GF-D8 (cell line): ENCODE results near the gene MUC5B.
"Not testable (repeated sequence)": the region's sequence is repeated elsewhere in the genome, so short reads cannot be mapped to it uniquely, and the experiment has no call there.

Source experiments
- DNase-seq: peaks from one replicate; lab custom pipeline; 2025; lab: John Stamatoyannopoulos, UW

MUC5B gene, protein sequence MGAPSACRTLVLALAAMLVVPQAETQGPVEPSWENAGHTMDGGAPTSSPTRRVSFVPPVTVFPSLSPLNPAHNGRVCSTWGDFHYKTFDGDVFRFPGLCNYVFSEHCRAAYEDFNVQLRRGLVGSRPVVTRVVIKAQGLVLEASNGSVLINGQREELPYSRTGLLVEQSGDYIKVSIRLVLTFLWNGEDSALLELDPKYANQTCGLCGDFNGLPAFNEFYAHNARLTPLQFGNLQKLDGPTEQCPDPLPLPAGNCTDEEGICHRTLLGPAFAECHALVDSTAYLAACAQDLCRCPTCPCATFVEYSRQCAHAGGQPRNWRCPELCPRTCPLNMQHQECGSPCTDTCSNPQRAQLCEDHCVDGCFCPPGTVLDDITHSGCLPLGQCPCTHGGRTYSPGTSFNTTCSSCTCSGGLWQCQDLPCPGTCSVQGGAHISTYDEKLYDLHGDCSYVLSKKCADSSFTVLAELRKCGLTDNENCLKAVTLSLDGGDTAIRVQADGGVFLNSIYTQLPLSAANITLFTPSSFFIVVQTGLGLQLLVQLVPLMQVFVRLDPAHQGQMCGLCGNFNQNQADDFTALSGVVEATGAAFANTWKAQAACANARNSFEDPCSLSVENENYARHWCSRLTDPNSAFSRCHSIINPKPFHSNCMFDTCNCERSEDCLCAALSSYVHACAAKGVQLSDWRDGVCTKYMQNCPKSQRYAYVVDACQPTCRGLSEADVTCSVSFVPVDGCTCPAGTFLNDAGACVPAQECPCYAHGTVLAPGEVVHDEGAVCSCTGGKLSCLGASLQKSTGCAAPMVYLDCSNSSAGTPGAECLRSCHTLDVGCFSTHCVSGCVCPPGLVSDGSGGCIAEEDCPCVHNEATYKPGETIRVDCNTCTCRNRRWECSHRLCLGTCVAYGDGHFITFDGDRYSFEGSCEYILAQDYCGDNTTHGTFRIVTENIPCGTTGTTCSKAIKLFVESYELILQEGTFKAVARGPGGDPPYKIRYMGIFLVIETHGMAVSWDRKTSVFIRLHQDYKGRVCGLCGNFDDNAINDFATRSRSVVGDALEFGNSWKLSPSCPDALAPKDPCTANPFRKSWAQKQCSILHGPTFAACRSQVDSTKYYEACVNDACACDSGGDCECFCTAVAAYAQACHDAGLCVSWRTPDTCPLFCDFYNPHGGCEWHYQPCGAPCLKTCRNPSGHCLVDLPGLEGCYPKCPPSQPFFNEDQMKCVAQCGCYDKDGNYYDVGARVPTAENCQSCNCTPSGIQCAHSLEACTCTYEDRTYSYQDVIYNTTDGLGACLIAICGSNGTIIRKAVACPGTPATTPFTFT (N-terminal part only)

DNA sequence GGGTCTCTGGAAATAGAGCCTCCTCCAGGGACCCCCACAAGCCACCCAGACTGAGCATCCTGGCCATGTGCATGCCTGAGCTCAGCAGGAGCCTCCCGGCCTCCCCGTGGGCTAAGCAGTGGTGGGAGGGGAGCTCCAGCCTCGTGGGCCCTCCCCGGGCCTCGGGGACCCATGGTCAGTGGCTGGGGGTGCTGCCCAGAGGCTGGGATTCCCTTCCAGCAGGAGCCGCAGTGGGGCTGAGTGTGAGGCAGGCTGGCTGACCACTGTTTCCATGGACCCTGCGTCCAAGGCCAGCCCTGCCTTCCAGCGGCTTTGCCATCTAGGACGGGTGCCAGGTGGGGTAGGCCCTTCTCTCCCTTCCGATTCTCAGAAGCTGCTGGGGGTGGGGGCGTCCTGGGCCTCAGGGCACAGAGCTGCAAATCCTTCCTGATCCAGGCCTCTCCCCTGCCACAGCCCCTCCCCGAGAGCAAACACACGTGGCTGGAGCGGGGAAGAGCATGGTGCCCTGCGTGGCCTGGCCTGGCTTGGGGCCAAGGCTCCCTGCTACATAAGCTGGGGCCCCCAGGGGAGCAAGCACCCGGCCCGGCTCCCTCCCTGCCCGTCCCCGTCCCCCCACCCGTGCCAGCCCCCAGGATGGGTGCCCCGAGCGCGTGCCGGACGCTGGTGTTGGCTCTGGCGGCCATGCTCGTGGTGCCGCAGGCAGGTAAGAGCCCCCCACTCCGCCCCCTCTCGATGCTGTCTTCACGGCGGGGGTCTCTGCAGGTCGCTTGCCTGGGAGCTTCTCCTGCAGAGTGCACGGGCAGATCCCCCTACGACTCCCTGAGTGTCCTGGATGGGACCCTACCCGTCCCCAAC, at the start of gene MUC5B:
MUC5B (plus strand) TSS at position 576 of the 855 bp plus-strand sequence; CDS start at position 634, 58 bp downstream.
- DNase-seq, result no peak

DNA sequence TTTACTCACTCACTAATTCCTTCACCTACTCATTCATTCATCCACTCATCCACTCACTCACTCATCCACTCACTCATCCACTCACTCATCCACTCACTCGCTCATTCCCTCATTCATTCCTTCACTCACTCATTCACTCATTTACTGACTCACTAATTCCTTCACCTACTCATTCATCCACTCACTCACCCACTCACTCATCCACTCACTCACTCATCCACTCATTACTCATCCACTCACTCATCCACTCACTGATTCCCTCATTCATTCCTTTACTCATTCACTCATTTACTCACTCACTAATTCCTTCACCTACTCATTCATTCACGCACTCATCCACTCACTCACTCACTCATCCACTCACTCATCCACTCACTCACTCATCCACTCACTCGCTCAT, 49.5 kb upstream of the MUC5B start:
- not testable (repeated sequence) for DNase-seq

DNA sequence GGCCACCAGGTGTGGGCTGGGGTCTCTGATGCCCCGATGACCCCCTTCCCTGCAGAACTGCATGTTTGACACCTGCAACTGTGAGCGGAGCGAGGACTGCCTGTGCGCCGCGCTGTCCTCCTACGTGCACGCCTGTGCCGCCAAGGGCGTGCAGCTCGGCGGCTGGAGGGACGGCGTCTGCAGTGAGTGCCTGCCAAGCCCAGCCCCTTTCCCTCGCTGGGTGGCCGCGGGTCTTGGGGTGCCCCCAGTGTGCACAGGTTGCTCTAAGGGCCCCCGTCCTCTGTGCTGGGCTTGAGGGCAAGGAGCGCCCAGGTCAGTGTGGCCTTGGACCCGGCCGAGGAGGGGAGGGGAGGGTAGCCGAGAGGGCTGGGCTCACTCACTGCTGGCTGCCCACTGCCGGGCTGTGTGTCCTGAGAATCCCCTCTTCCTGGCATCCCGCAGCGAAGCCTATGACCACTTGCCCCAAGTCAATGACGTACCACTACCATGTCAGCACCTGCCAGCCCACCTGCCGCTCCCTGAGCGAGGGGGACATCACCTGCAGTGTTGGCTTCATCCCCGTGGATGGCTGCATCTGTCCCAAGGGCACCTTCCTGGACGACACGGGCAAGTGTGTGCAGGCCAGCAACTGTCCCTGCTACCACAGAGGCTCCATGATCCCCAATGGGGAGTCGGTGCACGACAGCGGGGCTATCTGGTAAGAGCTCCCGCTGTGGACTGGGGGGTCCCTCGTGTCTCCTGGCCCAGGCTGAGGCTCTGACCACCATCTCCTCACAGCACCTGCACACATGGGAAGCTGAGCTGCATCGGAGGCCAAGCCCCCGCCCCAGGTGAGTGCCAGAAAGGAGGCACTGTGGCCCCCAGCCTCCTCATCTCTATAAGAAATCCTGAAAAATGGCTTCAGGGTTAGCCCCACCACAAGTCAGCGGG, 48.2 kb upstream of the MUC5B start:
- DNase-seq, result no peak

DNA sequence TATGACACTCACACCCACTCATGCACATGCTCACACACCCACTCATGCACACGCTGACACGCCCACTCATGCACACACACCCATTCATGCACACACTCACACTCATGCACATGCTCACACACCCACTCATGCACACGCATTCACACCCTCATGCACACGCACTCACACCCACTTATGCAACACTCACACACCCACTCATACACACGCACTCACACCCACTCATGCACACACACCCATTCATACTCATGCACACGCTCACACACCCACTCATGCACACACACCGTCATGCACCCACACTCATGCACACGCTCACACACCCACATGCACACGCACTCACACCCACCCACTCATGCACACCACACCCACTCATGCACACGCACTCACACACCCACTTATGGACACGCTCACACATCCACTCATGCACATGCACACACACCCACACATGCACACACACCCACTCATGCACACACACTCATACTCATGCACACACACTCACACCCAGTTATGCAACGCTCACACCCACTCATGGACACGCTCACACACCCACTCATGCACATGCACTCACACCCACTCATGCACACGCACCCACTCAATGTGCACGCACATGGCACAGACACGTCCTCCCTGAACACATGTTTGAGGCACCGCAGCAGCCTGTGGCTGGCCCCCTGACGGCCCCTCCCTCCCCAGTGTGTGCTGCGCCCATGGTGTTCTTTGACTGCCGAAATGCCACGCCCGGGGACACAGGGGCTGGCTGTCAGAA, 47.2 kb upstream of the MUC5B start:
- no peak for DNase-seq

DNA sequence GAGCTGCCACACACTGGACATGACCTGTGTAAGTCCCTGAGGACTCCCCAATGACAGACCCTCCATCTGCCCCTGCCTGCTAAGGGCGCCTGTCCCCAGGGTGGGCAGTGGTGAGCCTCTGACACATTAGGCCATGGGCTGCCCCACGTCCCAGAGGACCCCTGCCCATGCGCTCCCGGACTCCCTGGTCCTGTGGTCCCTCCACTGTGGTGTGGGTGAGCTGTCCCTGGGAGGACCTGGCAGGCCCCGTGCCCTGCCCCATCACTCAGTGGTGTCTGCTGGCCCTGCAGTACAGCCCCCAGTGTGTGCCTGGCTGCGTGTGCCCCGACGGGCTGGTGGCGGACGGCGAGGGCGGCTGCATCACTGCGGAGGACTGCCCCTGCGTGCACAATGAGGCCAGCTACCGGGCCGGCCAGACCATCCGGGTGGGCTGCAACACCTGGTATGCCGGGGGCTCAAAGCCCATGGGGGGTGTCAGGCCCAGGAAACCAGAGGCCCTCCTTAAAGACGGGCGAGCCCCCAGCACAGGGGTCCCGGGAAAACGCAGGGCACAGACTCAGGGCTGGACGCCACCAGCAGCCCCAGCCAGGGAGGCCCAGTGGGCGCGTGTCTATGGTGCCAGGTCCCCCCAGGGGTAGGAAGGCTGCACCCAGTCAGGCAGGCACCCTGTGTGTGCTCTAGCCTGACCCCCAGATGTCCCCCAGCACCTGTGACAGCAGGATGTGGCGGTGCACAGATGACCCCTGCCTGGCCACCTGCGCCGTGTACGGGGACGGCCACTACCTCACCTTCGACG, 46.4 kb upstream of the MUC5B start:
- DNase-seq, result no peak

DNA sequence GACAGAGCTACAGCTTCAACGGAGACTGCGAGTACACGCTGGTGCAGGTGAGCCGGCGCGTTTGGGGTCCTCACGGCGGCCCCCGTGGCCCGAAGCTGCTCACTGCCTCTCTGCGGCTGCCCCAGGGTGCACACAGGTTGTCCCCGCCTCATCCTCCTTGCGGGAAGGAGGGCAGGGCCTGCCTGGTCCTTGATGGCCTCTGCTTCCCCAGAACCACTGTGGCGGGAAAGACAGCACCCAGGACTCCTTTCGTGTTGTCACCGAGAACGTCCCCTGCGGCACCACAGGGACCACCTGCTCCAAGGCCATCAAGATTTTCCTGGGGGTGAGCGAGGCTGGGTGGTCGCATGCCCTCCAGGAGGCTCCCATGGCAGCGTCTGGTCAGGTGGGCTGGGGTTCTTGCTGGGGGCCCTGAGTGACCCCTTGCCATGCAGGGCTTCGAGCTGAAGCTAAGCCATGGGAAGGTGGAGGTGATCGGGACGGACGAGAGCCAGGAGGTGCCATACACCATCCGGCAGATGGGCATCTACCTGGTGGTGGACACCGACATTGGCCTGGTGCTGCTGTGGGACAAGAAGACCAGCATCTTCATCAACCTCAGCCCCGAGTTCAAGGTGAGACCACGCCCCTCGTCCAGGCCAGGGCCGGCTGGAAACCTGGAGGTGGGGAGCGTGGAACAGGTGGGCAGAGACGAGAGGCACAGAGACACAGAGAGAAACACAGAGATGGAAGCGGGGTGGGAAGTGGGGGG, 45.7 kb upstream of the MUC5B start:
- no peak for DNase-seq

DNA sequence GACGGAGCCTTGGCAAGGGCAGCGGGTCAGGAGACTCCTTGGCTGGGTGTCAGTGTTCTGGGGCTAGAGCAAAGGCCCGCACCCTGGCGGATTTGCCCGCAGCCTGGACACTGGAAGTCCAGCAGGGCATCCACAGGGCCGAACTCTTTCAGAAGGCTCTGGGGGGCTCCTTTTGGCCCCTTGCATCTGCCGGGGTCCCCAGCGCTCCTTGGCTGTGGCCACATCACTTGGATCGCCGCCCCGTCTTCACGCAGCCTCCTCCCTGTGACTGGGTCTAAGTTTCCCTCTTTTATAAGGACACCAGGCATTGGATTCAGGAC, 45.1 kb upstream of the MUC5B start:
- DNase-seq, result no peak

DNA sequence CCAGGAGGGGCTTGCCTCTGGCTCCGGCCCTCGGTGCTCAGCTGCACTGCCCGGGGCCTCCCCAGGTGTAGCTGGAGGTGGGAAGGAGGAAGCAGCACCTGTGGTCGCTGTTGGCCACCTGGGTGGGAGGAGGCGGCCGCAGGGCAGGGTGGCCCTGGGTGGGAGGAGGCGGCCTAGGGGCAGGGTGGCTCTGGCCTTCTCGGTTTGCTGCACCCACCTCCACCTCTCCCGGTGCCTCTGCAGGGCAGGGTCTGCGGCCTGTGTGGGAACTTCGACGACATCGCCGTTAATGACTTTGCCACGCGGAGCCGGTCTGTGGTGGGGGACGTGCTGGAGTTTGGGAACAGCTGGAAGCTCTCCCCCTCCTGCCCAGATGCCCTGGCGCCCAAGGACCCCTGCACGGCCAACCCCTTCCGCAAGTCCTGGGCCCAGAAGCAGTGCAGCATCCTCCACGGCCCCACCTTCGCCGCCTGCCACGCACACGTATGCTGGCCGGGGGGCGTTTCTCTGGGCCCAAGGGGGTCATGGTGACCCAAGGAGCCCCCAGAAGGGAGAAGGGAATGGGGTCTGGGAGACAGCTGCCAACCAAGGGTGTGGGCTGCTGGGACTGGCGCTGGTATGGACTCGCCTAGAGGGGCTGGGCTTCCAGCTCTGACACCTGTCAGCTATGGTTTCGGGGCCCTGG, 44.5 kb upstream of the MUC5B start:
- DNase-seq, result no peak

DNA sequence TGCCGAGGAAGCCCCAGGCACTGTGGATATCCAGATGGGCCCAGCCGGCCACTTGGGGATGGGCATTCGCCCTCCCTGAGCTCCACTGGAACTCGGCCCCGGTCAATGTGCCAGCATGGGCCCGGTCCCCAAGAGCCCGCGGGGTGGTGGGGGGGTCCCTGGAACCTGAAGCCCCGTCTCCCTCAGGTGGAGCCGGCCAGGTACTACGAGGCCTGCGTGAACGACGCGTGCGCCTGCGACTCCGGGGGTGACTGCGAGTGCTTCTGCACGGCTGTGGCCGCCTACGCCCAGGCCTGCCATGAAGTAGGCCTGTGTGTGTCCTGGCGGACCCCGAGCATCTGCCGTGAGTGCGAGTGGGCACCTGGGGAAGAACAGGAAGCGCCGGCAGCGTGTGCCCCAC, 44.0 kb upstream of the MUC5B start:
- DNase-seq, result no peak

DNA sequence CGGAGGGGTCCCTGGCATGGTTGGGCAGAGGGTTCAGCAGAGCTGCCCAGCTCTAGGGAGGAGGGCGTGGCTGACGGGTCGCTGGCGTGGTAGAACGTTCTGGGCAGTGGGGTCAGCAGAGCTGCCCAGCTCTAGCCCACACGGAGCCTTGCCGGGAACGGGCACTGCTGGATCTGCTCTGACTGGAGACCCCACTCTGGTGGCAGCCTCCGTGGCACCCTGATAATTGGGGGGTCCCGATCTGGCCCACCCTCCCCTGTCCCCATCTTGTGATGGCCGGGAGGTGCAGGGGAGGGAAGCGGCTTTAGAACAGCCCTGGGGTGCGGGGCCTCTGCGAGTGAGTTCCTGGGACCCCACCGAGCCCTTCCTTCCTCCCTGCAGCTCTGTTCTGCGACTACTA, 43.2 kb upstream of the MUC5B start:
- DNase-seq, result no peak

DNA sequence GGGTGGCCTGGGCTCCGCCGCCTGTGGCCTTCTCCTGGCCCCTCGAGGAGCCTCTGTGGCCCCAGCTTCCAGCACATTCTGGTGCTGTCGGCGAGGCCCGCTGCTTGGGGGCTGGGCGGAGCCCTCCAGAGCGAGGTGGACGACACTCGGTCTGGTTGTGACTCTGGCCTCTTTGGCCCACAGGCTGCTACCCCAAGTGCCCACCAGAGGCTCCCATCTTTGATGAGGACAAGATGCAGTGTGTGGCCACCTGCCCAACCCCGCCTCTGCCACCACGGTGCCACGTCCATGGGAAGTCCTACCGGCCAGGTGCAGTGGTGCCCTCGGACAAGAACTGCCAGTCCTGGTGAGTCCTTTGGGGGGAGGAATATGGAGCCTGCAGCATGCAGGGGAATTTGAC, 42.7 kb upstream of the MUC5B start:
- DNase-seq, result no peak

DNA sequence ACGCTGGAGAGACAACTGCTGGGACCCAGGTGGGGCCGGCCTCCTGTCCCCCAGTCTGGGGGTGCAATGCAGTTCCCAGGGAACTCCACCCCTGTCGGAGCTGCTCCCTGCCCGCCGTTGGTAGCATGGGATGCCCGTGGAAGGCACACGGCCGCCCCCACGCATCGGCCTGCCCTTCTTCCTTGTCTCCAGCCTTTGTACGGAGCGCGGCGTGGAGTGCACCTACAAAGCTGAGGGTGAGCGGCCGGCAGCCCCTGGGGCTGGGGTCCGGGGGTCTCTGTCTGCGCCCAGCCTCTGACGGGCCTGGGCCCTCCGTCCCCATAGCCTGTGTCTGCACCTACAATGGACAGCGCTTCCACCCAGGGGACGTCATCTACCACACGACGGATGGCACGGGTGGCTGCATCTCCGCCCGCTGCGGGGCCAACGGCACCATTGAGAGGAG, 41.9 kb upstream of the MUC5B start:
- DNase-seq, result no peak

DNA sequence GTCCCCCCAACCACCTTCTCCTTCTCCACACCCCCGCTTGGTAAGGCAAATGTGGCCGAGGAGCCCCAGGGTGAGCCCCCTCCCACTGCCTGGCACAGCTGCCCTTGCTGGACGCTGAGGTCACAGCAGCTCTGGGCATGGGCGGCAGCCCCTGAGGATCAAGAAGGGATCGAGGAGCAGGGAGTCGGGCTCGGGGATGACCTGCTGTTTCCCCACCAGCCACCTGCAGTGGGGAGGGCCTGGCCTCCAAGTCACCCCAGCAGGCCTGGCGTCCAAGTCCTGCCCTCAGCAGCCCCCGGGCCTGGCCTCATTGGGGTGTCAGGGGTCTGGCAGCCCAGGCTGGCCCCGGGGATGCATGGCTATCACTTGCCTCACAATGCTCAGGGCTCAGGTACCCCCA, 41.4 kb upstream of the MUC5B start:
- no peak for DNase-seq

DNA sequence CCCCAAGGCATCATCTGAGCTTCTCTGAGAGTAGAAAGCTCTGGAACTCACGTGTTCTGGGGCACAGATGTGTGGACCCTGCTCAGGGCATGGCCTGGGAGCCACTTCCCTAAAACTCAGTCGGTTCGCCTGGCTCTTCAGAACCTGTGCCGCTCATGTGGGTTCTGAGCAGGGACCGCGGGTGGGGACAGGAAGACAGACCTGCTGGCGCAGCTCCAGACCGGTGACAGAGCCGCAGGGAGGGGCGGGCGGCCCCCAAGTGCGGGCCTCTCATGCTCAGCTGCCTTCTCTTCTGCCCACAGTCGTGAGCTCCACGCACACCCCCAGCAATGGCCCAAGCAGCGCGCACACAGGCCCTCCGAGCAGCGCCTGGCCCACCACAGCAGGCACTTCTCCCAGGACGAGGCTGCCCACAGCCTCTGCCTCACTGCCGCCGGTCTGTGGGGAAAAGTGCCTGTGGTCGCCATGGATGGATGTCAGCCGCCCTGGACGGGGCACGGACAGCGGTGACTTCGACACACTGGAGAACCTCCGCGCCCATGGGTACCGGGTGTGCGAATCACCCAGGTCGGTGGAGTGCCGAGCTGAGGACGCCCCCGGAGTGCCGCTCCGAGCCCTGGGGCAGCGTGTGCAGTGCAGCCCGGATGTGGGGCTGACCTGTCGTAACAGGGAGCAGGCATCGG, 40.9 kb upstream of the MUC5B start:
- DNase-seq, result no peak

DNA sequence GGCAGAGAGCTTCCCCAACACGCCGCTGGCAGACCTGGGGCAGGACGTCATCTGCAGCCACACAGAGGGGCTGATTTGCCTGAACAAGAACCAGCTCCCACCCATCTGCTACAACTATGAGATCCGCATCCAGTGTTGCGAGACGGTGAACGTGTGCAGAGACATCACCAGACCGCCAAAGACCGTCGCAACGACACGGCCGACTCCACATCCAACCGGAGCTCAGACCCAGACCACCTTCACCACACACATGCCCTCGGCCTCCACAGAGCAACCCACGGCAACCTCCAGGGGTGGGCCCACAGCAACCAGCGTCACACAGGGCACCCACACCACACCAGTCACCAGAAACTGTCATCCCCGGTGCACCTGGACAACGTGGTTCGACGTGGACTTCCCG, 38.7 kb upstream of the MUC5B start:
- DNase-seq, result not testable (repeated sequence)

DNA sequence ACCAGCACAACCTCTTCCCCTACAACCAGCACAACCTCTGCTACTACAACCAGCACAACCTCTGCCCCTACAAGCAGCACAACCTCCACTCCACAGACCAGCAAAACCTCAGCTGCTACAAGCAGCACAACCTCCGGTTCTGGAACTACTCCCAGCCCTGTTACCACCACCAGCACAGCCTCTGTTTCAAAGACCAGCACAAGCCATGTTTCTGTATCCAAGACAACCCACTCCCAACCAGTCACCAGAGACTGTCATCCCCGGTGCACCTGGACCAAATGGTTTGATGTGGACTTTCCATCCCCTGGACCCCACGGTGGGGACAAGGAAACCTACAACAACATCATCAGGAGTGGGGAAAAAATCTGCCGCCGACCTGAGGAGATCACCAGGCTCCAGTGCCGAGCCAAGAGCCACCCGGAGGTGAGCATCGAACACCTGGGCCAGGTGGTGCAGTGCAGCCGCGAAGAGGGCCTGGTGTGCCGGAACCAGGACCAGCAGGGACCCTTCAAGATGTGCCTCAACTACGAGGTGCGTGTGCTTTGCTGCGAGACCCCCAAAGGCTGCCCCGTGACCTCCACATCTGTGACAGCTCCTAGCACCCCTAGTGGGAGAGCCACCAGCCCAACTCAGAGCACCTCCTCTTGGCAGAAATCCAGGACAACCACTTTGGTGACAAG, 34.3 kb upstream of the MUC5B start:
- not testable (repeated sequence) for DNase-seq
